ENCODE data around the gene TMA16.

DNA sequence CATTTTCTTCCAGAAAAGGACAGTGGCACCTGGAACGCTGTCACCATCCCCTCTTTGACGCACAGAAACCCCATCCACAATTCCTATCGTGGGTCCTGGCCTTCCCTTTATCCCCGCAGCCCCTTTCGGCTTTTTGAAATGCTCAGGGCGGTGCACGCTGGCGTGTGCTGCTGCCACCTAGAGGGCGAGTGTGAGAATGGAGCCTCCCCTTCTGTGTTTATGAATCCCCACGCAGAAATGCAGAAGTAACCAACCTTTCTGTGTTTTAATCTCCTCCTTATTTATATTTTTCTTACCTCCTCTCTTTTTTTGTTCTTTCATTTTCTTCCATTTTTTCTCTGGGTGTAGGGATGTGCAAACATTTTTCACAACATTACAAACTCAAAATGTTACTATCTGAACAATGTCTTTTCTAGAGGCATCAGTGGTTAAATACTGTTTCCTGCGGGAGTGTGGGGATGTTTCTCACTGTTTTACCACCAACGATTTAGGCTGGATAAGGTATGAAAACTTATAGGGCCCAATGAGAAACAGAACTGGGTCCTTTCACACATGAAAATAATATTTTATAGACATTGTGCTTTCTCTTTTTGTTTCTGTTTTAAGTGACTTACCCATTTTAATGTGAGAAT, 50.0 kb downstream of the TMA16 start:
- TF ChIP-seq CTCF (IDR thresholded peaks at IDR 0.05) (peak; percentile 55 to 95 (median 61)), POLR2A (IDR thresholded peaks at IDR 0.05) (no peak)
